SK-N-SH treated with all-trans-retinoic acid at 6 μM for 48 hours (cell line): ENCODE data around the gene MAP4K4.

ENCODE experiments used
- PATZ1 ChIP-seq: fragments of 250-450 bp; sonication (Bioruptor Pico); IDR thresholded peaks from 2 replicates; pipeline ENCODE4 v1.8.0; 2020; ENCODE audit warnings: mild to moderate bottlenecking, moderate library complexity, borderline replicate concordance
- ZFP3 ChIP-seq: fragments of 250-450 bp; sonication (Bioruptor Pico); IDR thresholded peaks from 2 replicates; pipeline ENCODE4 v1.5.0; 2020; ENCODE audit warnings: mild to moderate bottlenecking, moderate library complexity
- ZFP30 ChIP-seq: fragments of 450-650 bp; formaldehyde crosslinking; IDR thresholded peaks from 2 replicates; pipeline ENCODE4 v1.5.0; 2022; ENCODE audit warnings: mild to moderate bottlenecking, moderate library complexity

- TF ChIP-seq PATZ1 (no peak), ZFP3 (CRISPR knock-in tag) (no peak), ZFP30 (no peak)
These were observed 26.6 kb downstream of the MAP4K4 start for GRCh38 chr2:101724125-101724474.
